GM19099 (cell line): Measurements from ENCODE around the gene MYO1H.

Experiments
- POLR2A ChIP-seq: IDR thresholded peaks from 3 replicates; pipeline ENCODE4 v1.6.1; 2011; ENCODE audit warnings: low read depth; ENCODE audit not compliant: insufficient read length; ENCODE audit errors: extremely low read depth

The MYO1H gene

DNA sequence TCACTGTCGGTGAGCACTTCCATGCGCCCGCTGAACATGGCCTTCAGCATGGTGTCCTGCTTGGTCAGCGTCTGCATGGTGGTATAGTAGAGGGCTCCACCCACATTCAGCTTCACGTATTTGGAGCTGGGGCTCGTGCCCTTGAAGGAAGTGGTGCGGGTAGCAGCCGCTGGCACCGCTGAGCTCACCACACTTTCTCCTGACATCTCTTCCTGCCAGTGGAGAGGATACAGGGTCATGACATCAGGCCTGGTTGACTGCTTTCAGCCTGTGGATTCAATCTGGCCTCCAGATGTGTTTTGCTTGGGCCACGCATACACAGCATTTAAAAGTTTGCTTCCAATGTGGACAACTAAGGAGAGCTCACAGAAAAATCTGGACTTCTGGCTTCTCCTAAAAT lies 121.8 kb downstream of the MYO1H start:
- TF ChIP-seq POLR2A, result no peak

DNA sequence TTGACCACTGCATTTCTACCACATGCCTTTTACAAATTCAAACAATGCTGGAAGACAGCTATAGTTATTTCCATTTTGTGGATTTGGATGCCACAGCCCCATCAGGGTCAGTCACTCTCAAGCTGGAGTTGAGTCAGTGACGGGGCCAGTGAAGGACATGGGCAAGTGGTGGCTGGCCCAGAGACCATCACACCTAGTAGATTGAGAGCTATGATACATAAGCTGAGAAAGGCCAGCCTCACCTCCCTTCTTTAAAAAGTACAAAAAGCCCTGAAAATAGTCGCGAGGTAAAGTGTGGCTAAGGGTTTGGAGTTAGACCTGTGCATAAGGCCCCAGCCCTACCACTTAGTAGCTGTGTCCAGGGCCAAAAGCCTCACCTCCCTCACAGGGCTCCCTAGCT lies 125.3 kb downstream of the MYO1H start:
- TF ChIP-seq POLR2A, result no peak

DNA sequence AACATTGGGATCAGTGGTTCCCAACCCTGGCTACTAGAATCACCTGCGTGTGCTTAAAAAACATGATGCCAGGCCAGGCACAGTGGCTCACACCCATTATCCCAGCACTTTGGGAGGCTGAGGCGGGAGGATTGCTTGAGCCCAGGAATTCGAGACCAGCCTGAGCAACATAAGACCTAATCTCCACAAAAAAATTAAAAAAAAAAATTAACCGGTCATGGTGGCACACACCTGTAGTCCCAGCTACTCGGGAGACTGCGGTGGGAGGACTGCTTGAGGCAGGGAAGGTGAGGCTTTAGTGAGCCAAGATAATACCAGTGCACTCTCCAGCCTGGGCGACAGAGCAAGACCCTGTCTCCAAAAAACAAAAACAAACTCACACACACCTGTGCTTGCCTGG lies 127.4 kb downstream of the MYO1H start:
- no peak for TF ChIP-seq POLR2A

DNA sequence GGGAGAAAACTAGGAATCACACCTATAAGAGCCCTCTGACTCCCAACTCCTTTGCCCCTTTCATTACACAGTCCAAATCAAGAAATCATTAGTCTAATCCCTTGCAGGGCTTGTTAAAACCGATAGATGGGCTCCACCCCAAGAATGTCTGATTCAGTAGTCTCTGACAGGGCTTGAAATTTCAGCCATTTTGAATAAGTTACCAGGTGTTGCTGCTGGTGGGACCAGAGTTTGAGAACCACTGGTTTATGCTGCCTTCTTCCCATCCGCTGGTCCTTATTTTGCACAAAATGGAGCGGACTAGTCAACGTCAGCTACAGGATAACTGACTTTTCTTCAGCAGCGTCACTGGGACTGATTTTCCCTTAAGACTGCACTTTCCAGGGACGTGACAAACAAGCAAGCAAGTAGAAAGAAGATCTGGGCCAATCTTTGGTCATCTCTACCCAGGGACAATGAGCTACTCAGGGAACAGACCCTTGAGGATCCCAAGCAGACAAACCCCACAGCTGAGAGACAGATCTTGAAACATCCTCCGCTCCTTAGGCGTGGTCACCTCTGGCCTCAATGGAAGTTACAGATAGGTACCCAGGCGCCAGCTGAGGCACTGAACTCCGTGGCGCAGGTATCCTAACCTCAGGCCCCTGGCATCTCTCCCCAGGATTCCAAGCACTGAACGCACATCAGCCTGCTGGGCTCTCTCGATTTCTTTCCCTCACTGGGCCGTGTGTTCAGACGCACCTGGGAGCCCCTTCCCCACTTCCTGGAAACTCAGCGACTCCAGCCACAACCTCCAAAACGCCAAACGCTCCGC lies 128.5 kb downstream of the MYO1H start:
- no peak for TF ChIP-seq POLR2A

DNA sequence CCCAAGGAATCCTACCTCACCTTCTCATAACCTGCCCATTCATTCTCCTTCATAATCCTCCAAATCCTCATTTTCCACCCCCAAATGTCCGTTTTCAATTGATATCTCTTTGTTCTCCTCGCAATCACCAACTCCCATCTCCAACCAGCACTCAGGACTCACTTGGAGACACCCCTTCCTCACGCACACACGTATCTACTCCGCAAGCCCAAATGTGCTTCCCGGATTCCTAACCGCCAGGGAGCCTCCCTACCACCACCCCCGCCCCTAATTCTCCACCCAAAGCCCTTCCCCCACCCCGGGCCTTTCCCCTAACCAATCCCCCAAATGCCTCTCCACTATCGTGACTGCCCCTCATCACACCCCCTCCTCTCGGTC lies 129.1 kb downstream of the MYO1H start:
- no peak for TF ChIP-seq POLR2A

DNA sequence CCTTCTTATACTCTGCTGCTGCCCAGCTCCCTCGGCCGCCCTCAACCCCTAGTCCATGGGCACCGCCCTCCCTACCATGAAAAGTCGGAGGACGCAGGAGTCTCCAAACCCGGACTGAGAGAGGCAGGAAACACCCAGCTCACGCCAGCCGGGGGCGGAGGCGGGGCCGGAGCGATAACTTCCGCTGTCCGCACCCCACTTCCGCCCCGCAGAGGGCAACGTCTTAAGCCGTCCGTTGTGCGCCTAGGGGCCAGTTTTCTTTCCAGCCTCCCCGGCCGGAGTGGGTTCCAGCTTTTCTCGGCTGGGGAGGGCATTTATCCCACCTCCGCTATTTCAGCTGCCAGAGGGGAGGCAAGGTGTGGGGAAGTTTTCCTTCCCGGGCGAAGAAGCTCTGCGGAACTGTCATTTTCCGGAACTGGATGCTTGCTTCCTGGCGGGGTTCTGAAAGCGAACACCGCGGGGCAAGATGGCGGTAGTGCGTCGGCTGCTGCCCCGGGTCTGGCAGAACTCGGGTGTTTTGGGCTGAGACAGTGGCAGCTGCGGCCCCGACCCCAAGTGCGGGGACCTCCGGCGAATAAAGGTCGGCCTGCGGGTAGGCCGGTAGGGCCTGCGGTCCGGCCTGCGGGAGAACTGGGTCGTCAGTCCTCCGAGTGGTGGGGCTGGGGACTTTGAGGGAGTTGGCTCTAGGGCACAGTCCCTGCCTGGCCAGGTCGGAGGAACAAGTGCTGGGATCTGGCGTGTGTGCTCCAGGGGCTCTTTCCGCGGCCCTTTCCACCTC lies 129.7 kb downstream of the MYO1H start, which contains the start of the genes KCTD10 and UBE3B:
Gene KCTD10 (minus strand): TSS at position 116 of the 778 bp plus-strand sequence. CDS start 38 bp downstream, at position 78.
Gene UBE3B (plus strand): TSS at position 450 of the 778 bp plus-strand sequence. CDS start 5,918 bp downstream, outside the sequence.
- peak; percentile 79 for TF ChIP-seq POLR2A

DNA sequence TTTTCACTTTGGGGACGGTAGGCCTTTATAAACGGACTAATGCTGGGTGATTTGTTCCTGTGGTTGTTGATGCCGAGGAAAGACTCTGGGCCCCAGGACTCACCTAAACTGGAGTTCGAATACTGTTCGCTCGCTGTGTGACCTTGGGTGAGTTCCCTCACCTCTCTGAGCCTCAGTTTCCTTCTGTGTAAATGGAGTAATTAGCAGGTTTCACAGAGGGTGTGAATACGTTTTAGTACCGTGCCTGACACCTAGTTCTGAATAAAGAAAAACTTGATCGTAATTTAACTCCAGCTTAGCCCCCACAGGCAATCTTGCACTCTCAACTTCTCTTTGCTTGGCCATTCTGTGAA lies 130.2 kb downstream of the MYO1H start:
- TF ChIP-seq POLR2A, result no peak

DNA sequence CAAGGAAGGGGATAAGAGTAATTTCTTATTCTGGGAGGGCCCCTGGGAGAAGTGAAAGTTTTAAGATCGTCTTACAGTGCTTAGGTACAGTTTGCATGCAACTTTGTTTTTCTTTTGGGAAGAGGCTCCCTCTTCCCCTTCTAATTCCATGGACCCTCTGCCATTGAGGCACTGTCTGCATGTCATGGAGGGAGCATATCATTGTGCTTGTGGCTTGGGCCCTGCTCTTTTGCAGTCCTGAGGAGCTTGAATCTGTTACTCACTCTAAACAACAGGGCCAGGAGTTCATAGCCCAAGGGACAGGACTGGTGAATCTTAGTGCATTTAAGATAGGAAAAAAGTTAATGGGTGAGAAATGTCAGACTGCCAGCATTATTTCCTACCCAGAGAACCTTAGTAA lies 132.1 kb downstream of the MYO1H start:
- TF ChIP-seq POLR2A, result no peak

DNA sequence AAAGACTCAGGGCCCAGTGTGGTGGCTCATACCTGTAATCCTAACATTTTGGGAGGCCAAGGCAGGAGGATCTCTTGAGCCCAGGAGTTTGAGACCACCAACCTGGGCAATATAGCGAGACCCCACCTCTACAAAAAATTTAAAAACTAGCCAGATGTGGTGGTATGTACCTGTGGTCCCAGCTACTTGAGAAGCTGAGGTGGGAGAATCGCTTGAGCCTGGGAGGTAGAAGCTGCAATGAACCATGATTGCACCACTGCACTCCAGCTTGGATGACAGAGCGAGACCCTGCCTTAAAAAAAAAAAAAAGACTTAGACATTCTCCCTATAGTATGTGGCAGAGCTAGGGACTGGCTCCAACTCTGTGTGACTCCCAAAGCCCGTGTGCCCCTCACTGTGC lies 132.7 kb downstream of the MYO1H start:
- TF ChIP-seq POLR2A, result no peak

DNA sequence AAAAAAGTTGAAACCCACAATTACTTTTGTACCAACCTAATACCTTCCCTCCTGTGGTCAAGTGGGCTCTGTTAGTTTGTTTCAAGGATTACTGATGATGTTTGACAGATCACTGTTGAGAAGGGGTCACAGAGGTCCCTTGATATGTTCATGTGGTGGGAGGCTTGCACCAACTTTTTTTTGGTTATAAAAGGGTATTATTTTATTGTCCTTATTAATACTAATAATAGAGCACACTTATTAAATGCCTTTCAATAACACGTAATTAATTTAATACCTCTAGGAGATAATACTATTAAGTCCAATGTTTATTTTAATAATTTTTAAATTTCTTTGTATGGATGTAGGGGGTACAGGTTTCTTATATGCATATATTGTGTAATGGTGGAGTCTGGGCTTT lies 134.2 kb downstream of the MYO1H start:
- no peak for TF ChIP-seq POLR2A

DNA sequence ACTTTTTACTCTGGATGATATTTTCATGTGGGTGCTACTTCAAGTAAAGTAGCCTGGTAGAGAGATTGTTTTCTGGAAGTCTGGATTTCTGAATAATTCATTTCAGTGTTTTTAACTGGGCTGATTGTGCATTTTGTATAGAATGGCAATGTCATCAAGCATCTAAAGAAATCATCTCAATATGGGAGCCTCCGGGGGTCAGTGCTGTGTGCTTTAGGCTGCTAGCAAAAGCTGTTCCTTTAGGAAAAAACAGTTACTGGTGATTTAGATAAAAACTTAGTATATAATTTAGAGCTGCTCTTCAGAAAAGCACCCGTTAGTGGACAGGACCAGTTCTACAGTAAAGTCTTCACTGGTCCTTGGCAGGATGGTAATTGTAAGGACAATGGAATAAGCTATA lies 134.8 kb downstream of the MYO1H start:
- TF ChIP-seq POLR2A, result no peak

DNA sequence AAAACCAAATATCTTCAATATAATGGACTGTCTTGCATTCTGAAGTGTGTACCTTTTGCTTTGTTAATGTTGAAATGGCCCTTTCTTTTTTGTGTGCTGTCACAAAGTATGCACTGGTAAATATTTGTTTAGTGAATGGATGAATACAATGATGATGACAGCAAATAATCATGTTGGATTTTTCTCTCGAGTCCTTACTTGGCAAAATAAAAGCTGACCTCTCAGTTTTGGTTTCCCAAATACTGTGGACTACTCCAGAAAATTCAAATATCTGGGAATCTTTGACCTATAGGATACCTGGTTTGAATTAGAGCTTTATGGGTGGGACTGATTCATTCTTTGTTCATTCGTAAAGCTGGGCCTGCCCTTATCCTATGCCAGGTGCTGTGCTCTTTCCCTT lies 135.2 kb downstream of the MYO1H start:
- no peak for TF ChIP-seq POLR2A

DNA sequence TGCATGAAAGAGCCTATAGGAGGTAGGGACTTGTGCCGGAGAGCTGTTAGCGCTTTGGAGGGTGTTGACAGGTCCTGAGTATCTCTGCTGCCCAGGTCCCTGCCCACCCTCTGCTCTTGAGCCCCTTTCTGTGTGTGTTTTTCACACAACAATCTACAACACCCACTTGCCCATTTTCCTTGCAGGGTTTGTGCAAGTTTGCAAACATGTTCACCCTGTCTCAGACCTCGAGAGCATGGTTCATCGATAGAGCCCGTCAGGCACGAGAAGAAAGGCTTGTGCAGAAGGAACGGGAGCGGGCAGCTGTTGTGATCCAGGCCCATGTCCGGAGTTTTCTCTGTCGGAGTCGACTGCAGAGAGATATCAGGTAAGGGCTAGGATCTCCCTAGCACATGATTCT lies 135.6 kb downstream of the MYO1H start:
- no peak for TF ChIP-seq POLR2A

DNA sequence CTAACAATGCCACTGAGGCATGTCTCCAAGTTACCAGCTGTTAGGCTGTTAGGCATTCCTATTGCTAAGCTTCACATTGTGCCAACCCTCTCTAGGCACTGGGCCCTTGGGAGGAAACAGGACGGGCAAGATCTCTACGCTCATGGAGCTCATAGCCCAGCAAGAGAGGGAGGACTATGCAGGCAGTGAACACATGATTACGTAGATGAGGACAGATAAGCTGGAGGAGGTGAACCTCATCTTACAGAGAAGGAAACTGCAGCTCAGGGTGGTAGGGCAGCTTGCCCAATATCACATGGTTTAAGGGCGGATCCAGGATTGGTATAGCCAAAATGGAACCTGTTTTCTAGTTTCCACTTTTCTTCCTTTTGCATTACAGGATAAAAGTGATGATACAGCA lies 137.5 kb downstream of the MYO1H start:
- TF ChIP-seq POLR2A, result no peak

DNA sequence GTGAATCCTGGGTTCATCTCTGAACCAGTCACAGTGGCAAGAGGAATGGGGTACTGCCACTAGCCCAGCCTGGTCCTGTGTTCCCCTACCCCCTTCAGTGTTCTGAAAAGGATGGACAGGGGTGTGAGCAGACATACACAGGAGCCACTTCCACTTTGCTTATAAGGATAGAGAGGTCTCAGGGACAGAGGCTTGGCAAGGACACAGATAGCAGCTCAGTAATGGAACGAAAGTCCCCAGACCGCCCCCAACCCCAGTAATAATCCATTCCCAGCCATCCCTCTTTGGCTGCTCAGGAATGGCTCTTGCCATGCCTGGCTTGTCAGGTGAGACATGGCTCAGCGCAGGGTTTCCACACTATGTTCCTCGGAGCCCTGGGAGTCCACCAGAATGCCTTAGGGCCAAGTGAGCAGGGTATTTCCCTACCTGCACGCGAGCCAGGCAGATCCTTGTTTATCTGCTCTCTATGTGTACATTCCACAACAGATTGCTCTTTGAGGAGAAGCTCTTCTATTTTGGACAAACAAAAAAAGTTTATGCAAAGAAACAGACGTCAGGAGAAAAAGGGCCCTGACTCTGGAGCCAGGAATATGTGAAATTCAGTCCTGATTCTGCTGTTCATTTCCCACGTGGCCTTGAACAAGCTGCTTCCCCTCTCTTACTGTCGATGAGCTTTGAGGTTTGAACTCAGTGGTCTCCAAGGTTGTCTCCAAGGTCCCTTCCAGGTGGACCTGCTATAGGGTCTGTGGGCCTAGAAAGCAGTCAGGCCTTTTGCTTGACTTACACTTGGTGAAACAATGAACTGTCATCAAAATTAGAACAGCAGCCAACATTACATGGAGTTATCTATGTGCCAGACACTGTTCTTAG lies 139.7 kb downstream of the MYO1H start:
- no peak for TF ChIP-seq POLR2A
